AG04450 (cell line): ENCODE results near the gene SHC3. TPM values are rescaled to one million over a fixed set of nuclear protein-coding genes. Genes with fewer than 3 reads are reported as not detected.

Experiments used
- CTCF ChIA-PET: fragments of 300-600, 350-600 bp; formaldehyde crosslinking; extraction: SDS; loops from one replicate; lab custom pipeline; 2022; ENCODE audit warnings: antibody characterized with exemption, inconsistent platforms; lab: Charles Lee
- POLR2A ChIA-PET: fragments of 350-600 bp; formaldehyde crosslinking; extraction: SDS; loops from one replicate; lab custom pipeline; 2021; ENCODE audit warnings: antibody characterized with exemption, inconsistent platforms; lab: Yijun Ruan, JAX
- DNase-seq: peaks from one replicate; pipeline ENCODE4 v3.0.0-alpha.2; 2011; ENCODE audit warnings: low read depth, low spot score
- H3K27ac ChIP-seq: one replicate; pipeline ENCODE4 v1.5.1; 2012; ENCODE audit warnings: low read depth, low read length, control low read depth
- H3K27me3 ChIP-seq: one replicate; pipeline ENCODE4 v1.6.0; 2012; ENCODE audit warnings: low read length; ENCODE audit not compliant: control insufficient read depth, insufficient read depth
- H3K4me3 ChIP-seq: 2 replicates; pipeline ENCODE4 v1.5.1; 2011; ENCODE audit warnings: mild to moderate bottlenecking, low read depth, low read length, control low read depth
- H3K9me3 ChIP-seq: 2 replicates; pipeline ENCODE4 v1.5.1; 2012; ENCODE audit warnings: low read length; ENCODE audit not compliant: control insufficient read depth, insufficient read depth
- polyA plus RNA-seq: library from polyadenylated mRNA; depleted of rRNA; stranded (reverse); fragments of >200 nt; gene quantifications from 2 replicates; pipeline ENCODE4 v1.2.3, GENCODE V29; 2011
- TF ChIP-seq, protein P1 (sequence below): IDR thresholded peaks from 2 replicates; pipeline ENCODE4 v1.5.1; 2011; ENCODE audit warnings: low read depth, low read length, control low read depth, inconsistent platforms

SHC3 gene
- polyA plus RNA-seq, 1 experiment: 4.3 TPM

DNA sequence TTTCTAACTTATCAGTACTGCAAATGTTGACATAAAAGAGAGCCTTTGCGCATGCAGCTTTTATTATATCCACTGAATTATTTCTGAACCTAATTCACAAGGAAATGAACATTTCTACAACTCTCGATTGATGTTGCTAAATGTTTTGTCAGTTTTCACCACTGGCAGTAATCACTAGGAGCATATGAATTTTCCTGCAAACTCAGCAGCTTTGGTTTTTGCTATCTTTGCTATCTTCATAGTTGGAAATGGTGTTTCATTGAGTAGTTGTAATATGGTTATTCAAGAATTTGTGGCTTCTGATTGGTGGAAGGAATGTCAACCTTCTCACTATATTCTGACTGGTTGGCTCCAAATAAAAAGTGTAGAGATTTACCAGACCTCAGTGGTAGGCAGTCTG is 8.9 kb upstream of the SHC3 start:
- H3K9me3 ChIP-seq: no peaks in the 10 kb centered on the region
- H3K27me3 ChIP-seq: peaks cover 5% of the 10 kb centered on the region
- TF ChIP-seq, protein P1, sequence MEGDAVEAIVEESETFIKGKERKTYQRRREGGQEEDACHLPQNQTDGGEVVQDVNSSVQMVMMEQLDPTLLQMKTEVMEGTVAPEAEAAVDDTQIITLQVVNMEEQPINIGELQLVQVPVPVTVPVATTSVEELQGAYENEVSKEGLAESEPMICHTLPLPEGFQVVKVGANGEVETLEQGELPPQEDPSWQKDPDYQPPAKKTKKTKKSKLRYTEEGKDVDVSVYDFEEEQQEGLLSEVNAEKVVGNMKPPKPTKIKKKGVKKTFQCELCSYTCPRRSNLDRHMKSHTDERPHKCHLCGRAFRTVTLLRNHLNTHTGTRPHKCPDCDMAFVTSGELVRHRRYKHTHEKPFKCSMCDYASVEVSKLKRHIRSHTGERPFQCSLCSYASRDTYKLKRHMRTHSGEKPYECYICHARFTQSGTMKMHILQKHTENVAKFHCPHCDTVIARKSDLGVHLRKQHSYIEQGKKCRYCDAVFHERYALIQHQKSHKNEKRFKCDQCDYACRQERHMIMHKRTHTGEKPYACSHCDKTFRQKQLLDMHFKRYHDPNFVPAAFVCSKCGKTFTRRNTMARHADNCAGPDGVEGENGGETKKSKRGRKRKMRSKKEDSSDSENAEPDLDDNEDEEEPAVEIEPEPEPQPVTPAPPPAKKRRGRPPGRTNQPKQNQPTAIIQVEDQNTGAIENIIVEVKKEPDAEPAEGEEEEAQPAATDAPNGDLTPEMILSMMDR: no peak
- no peak overlapping the region for H3K27ac ChIP-seq
- H3K4me3 ChIP-seq: no peak overlapping the region
- no peak for DNase-seq
- ChIA-PET CTCF (no interaction called here), POLR2A (no interaction called here)

DNA sequence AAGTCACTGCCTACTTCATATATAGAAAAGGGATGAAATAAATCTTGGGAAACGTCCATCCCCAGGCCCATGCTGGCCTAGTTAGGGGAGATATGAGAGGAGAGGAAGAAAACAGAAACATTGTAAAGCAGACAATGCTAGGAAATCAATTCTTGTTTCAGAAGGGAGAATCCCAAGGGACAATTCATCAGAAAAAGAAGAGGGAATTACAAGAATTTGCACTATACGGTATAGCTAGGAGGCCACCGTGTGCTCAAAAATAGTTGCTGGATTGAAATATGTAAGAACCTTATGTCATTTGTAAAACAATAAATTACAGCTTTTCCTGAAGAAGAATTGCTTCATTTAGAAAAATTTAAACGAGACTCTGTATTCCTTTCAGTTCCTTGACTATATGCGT is 8.3 kb upstream of the SHC3 start:
- CTCF ChIA-PET: no interaction called here
- no peak for DNase-seq
- Histone ChIP-seq H3K9me3 (no peaks in the 10 kb centered on the region), H3K4me3 (no peak overlapping the region), H3K27me3 (peaks cover 5% of the 10 kb centered on the region), H3K27ac (no peak overlapping the region)
- TF ChIP-seq, protein P1: no peak
- POLR2A ChIA-PET: no interaction called here

DNA sequence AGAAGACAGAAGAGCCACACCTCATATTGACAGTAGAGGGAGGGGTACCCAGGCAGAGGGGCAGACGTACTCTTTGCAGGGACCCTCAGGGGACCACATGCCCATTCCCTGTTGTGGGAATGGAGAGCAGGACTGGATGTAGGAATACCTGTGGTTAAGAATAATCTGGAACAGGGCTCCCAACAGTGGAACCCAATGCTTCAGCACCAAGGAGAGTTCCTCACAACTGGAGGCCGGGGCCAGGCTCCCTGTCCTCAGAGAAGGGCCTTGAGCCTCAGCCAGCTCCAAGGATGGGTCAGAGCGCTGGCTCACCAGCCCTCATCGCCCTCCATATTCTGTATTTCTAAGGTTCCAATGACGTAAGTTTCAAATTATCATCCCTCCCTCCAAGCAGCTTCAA is 7.4 kb upstream of the SHC3 start:
- H3K27me3 ChIP-seq: peaks cover 5% of the 10 kb centered on the region
- no peak for DNase-seq
- ChIA-PET POLR2A (no interaction called here), CTCF (no interaction called here)
- H3K4me3 ChIP-seq: no peak overlapping the region
- no peak overlapping the region for H3K27ac ChIP-seq
- no peaks in the 10 kb centered on the region for H3K9me3 ChIP-seq
- TF ChIP-seq, protein P1: no peak

DNA sequence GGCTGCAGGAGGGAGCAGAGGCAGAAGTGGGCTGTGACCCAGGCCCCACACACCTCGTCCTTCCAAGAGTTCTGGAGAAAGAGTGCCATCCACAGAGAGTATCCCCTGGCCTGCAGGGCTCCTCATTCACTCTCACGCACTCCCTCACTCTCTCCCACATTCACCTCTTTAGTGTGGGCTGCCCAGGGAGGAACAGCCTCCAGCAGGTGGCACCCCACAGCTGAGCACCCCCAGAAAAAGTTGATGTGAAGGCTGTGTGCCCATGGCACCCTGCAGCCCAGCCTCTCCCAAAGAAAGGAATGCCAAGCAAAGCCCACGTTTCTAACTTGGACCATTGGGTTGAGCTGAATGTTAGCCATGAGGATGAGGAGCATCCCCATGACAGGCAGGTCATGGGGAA is 4.5 kb upstream of the SHC3 start:
- Histone ChIP-seq H3K9me3 (no peaks in the 10 kb centered on the region; the same call in 1 of the 2 replicates), H3K4me3 (no peak overlapping the region), H3K27me3 (no peaks in the 10 kb centered on the region), H3K27ac (peak overlapping the region; percentile 11)
- CTCF ChIA-PET: interaction anchor here (0.6 kb wide), 1 partner anchor 404 kb away, joined by 5 read pairs; no protein-coding TSS in a partner anchor
- POLR2A ChIA-PET: no interaction called here
- TF ChIP-seq, protein P1: no peak
- no peak for DNase-seq

DNA sequence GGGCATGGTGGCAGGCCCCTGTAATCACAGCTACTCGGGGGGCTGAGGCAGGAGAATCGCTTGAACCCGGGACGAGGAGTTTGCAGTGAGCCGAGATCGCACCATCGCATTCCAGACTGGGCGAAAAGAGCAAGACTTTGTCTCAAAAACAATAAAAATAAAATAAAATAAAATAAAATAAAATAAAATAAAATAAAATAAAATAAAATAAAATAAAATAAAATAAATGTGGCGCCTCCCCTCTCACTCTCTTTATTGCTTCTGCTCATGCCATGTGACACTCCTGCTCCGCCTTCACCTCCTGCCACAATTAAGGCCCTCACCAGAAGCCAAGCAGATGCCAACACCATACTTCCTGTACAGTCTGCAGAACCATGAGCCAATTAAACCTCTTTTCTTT is 3.8 kb upstream of the SHC3 start:
- POLR2A ChIA-PET: no interaction called here
- CTCF ChIA-PET: no interaction called here

More for the DNA sequence above, 3.8 kb upstream of the SHC3 start:
- no peak overlapping the region for H3K27ac ChIP-seq
- no peak overlapping the region for H3K4me3 ChIP-seq
- no peak for DNase-seq
- TF ChIP-seq, protein P1: no peak
- no peaks in the 10 kb centered on the region; the same call in 1 of the 2 replicates for H3K9me3 ChIP-seq
- H3K27me3 ChIP-seq: no peaks in the 10 kb centered on the region
